Measurements from ENCODE around the gene RYK.

RYK gene

DNA sequence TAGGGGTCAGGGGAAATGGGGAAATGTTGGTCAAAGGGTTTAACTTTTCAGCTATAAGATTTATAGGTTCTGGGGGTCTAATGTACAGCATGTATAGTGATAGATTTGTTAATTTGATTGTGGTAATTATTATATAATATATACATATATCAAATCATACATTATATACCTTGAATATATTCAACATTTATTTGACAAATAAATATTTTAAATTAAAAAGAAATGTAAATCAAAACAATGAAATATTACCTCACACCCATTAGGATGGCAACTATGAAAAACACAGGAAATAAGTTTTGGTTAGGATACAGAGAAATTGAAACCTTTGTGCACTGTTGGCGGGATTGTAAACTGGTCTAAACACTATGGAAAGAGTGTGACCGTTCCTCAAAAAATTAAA lies 135.9 kb downstream of the RYK start:
- no peak overlapping the region for H4K5ac ChIP-seq (ENCODE audit: low read length)
- H3K79me2 ChIP-seq (ENCODE audit: control insufficient read depth, insufficient read depth, low read length) = no peaks in the 10 kb centered on the region
- H3K9ac ChIP-seq (ENCODE audit: low read length) = no peak overlapping the region
- no peak overlapping the region for H3K4ac ChIP-seq (ENCODE audit: low read depth, low read length)
- no peak for DNase-seq
- H3K27me3 ChIP-seq (ENCODE audit: insufficient read depth, low read length, poor library complexity) = no peaks in the 10 kb centered on the region
- no peaks in the 10 kb centered on the region for H3K4me1 ChIP-seq (ENCODE audit: control insufficient read depth, low read depth, low read length)
- WGBS (ENCODE audit: extremely low coverage, insufficient coverage, low lambda C conversion rate) = no CpG with 5 or more reads among the region's 2 CpGs
- no peaks in the 10 kb centered on the region for H3K79me1 ChIP-seq (ENCODE audit: low read length)
- no peak overlapping the region for H2BK120ac ChIP-seq (ENCODE audit: low read depth, low read length)
- no peak overlapping the region for H2AK5ac ChIP-seq (ENCODE audit: low read length)
- no peak overlapping the region for H3K18ac ChIP-seq (ENCODE audit: low read length)
- H3K27ac ChIP-seq (ENCODE audit: low read depth, low read length) = no peak overlapping the region
- H3K56ac ChIP-seq (ENCODE audit: low read length) = no peak overlapping the region
- H4K8ac ChIP-seq (ENCODE audit: low read depth, low read length) = no peak overlapping the region
- no peak overlapping the region for H2BK5ac ChIP-seq (ENCODE audit: low read length)
- no peak overlapping the region for H2BK15ac ChIP-seq (replicated peaks; ENCODE audit: low read depth)
- no peak overlapping the region for H3K4me3 ChIP-seq (ENCODE audit: low read length)
- H3K4me2 ChIP-seq (ENCODE audit: low read length) = no peak overlapping the region
- H3K36me3 ChIP-seq (ENCODE audit: control insufficient read depth, insufficient read depth, low read length) = no peaks in the 10 kb centered on the region
- H3K23ac ChIP-seq (ENCODE audit: low read length) = no peak overlapping the region

DNA sequence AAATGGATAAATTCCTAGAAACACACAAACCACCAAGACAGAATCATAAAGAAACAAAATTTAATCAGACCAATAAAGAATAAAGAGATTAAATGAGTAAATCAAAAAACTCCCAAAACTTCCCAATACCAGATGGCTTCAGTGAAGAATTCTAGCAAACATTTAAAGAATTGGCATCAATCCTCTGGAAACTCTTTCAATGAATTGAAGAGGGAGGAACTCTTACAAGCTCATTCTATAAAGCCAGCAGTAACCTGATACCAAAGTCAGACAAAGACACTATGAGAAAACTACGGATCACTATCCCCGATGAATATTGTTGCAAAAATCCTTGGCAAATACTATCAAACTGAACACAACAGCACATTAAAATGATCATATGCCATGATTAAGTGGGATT lies 139.0 kb downstream of the RYK start:
- H2BK15ac ChIP-seq (replicated peaks; ENCODE audit: low read depth) = no peak overlapping the region
- H2BK120ac ChIP-seq (ENCODE audit: low read depth, low read length) = no peak overlapping the region
- no peak overlapping the region for H4K8ac ChIP-seq (ENCODE audit: low read depth, low read length)
- H3K56ac ChIP-seq (ENCODE audit: low read length) = no peak overlapping the region
- no peaks in the 10 kb centered on the region for H3K4me1 ChIP-seq (ENCODE audit: control insufficient read depth, low read depth, low read length)
- H3K23ac ChIP-seq (ENCODE audit: low read length) = no peak overlapping the region
- no peaks in the 10 kb centered on the region for H3K79me1 ChIP-seq (ENCODE audit: low read length)
- no peak overlapping the region for H3K4me2 ChIP-seq (ENCODE audit: low read length)
- H3K4me3 ChIP-seq (ENCODE audit: low read length) = no peak overlapping the region
- no peaks in the 10 kb centered on the region for H3K27me3 ChIP-seq (ENCODE audit: insufficient read depth, low read length, poor library complexity)
- H4K5ac ChIP-seq (ENCODE audit: low read length) = no peak overlapping the region
- no peak overlapping the region for H2BK5ac ChIP-seq (ENCODE audit: low read length)
- no peak overlapping the region for H3K27ac ChIP-seq (ENCODE audit: low read depth, low read length)
- WGBS (ENCODE audit: extremely low coverage, insufficient coverage, low lambda C conversion rate) = no CpG with 5 or more reads among the region's 2 CpGs
- no peak overlapping the region for H3K18ac ChIP-seq (ENCODE audit: low read length)
- no peak for DNase-seq
- H3K36me3 ChIP-seq (ENCODE audit: control insufficient read depth, insufficient read depth, low read length) = no peaks in the 10 kb centered on the region
- no peak overlapping the region for H2AK5ac ChIP-seq (ENCODE audit: low read length)
- no peaks in the 10 kb centered on the region for H3K79me2 ChIP-seq (ENCODE audit: control insufficient read depth, insufficient read depth, low read length)
- no peak overlapping the region for H3K4ac ChIP-seq (ENCODE audit: low read depth, low read length)
- H3K9ac ChIP-seq (ENCODE audit: low read length) = no peak overlapping the region

DNA sequence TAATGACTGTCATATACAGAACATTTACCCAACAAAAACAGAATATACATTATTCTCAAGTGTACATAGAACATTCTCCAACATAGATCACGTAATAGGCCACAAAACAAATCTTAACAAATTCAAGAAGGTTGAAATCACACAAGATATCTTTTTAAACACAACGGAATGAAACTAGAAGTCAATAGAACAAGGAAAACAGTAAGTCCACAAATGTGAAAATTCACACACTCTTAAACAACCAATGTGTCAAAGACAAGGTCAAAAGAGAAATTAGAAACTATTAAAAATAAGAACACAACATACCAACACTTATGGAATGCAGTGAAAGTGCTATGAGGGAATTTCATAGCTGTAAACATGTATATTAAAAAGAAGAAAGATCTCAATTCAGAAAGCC lies 139.7 kb downstream of the RYK start:
- H3K27ac ChIP-seq (ENCODE audit: low read depth, low read length) = no peak overlapping the region
- DNase-seq = no peak
- no peaks in the 10 kb centered on the region for H3K36me3 ChIP-seq (ENCODE audit: control insufficient read depth, insufficient read depth, low read length)
- H3K4me1 ChIP-seq (ENCODE audit: control insufficient read depth, low read depth, low read length) = no peaks in the 10 kb centered on the region
- H3K9ac ChIP-seq (ENCODE audit: low read length) = no peak overlapping the region
- no peaks in the 10 kb centered on the region for H3K79me1 ChIP-seq (ENCODE audit: low read length)
- no peak overlapping the region for H4K8ac ChIP-seq (ENCODE audit: low read depth, low read length)
- no peak overlapping the region for H2BK5ac ChIP-seq (ENCODE audit: low read length)
- H3K4ac ChIP-seq (ENCODE audit: low read depth, low read length) = no peak overlapping the region
- no peak overlapping the region for H3K4me2 ChIP-seq (ENCODE audit: low read length)
- no peak overlapping the region for H4K5ac ChIP-seq (ENCODE audit: low read length)
- H3K27me3 ChIP-seq (ENCODE audit: insufficient read depth, low read length, poor library complexity) = no peaks in the 10 kb centered on the region
- no CpG with 5 or more reads among the region's 2 CpGs for WGBS (ENCODE audit: extremely low coverage, insufficient coverage, low lambda C conversion rate)
- H2BK120ac ChIP-seq (ENCODE audit: low read depth, low read length) = no peak overlapping the region
- no peaks in the 10 kb centered on the region for H3K79me2 ChIP-seq (ENCODE audit: control insufficient read depth, insufficient read depth, low read length)
- H3K4me3 ChIP-seq (ENCODE audit: low read length) = no peak overlapping the region
- H2AK5ac ChIP-seq (ENCODE audit: low read length) = no peak overlapping the region
- no peak overlapping the region for H3K56ac ChIP-seq (ENCODE audit: low read length)
- no peak overlapping the region for H2BK15ac ChIP-seq (replicated peaks; ENCODE audit: low read depth)
- H3K23ac ChIP-seq (ENCODE audit: low read length) = no peak overlapping the region
- no peak overlapping the region for H3K18ac ChIP-seq (ENCODE audit: low read length)

All from mesendoderm (in vitro differentiated cells).